PC-9 (cell line): Measurements from ENCODE around the gene STXBP2. TPM values are rescaled to one million over a fixed set of nuclear protein-coding genes. Genes with fewer than 3 reads are reported as not detected.

Experiments
- BruUV-seq: library from RNA; stranded (reverse); fragments of 400-500 nt; replicated peaks from 2 replicates; lab custom pipeline; 2021; lab: Mats Ljungman, UMichigan
- CTCF ChIA-PET: fragments of 300-600 bp; sonication (Branson Sonifier 250); formaldehyde crosslinking; loops from one replicate; lab custom pipeline; 2022; ENCODE audit warnings: antibody characterized with exemption; lab: Charles Lee
- POLR2A ChIA-PET: fragments of 300-600 bp; sonication (Branson Sonifier 250); formaldehyde crosslinking; loops from one replicate; lab custom pipeline; 2022; ENCODE audit warnings: antibody characterized with exemption; ENCODE audit not compliant: unreplicated experiment; lab: Charles Lee
- DNase-seq, 2 experiments: peaks; one replicate each; pipeline versions ENCODE4 v3.0.0 to v3.0.0-alpha.2; 2015 to 2022; ENCODE audit warnings: mixed read lengths in 1 of 2
- H2AFZ ChIP-seq: fragments of 200-600 bp; sonication (generic); 2 replicates; pipeline ENCODE4 v1.8.1; 2017; ENCODE audit warnings: antibody characterized with exemption
- H3F3A ChIP-seq: fragments of 200-600 bp; sonication (generic); 2 replicates; pipeline ENCODE4 v1.8.1; 2017; ENCODE audit warnings: antibody characterized with exemption, mild to moderate bottlenecking, low read depth; ENCODE audit not compliant: insufficient read depth
- H3K27ac ChIP-seq: fragments of 200-600 bp; sonication (generic); 2 replicates; pipeline ENCODE4 v1.6.1; 2016; ENCODE audit warnings: mixed run types
- H3K27me3 ChIP-seq: fragments of 200-600 bp; sonication (generic); 2 replicates; pipeline ENCODE4 v1.6.1; 2016; ENCODE audit warnings: low read depth, mixed run types; ENCODE audit not compliant: insufficient read depth
- H3K36me3 ChIP-seq: fragments of 200-600 bp; sonication (generic); 2 replicates; pipeline ENCODE4 v1.6.1; 2016; ENCODE audit warnings: low read depth, mixed run types
- H3K4me1 ChIP-seq: fragments of 200-600 bp; sonication (generic); replicated peaks from 2 replicates; pipeline ENCODE4 v1.6.1; 2016; ENCODE audit warnings: mixed run types; ENCODE audit not compliant: insufficient read depth
- H3K4me2 ChIP-seq: fragments of 200-600 bp; sonication (generic); 2 replicates; pipeline ENCODE4 v1.6.1; 2017; ENCODE audit warnings: mixed run types
- H3K4me3 ChIP-seq: fragments of 200-600 bp; sonication (generic); 2 replicates; pipeline ENCODE4 v1.6.1; 2016; ENCODE audit warnings: mixed run types
- H3K79me2 ChIP-seq: fragments of 200-600 bp; sonication (generic); 2 replicates; pipeline ENCODE4 v1.6.1; 2017; ENCODE audit warnings: low read depth, mixed run types
- H3K9me2 ChIP-seq: fragments of 200-600 bp; sonication (generic); 2 replicates; pipeline ENCODE4 v1.8.1; 2017; ENCODE audit warnings: mild to moderate bottlenecking; ENCODE audit not compliant: insufficient read depth
- H3K9me3 ChIP-seq: fragments of 200-600 bp; sonication (generic); 2 replicates; pipeline ENCODE4 v1.8.1; 2016; ENCODE audit warnings: low read depth; ENCODE audit not compliant: insufficient read depth
- H4K20me1 ChIP-seq: fragments of 200-600 bp; sonication (generic); 2 replicates; pipeline ENCODE4 v1.8.1; 2017; ENCODE audit not compliant: insufficient read depth
- EZH2 ChIP-seq: fragments of 200-600 bp; sonication (generic); IDR thresholded peaks from 2 replicates; pipeline ENCODE4 v1.8.0; 2017; ENCODE audit warnings: antibody characterized with exemption, low read depth
- intact Hi-C: fragments of 100-400 bp; cut with micrococcal nuclease; formaldehyde crosslinking; loops from one replicate; pipeline ENCODE4 v1.10.0; 2022; ENCODE audit not compliant: unreplicated experiment
- total RNA-seq: library from RNA; stranded (reverse); gene quantifications from 2 replicates; pipeline ENCODE4 v1.2.3, GENCODE V29; 2021
- TF ChIP-seq, protein P1 (sequence below): fragments of 200-600 bp; sonication (generic); conservative IDR thresholded peaks from 2 replicates; pipeline ENCODE4 v1.6.1; 2017; ENCODE audit warnings: mixed run types, antibody characterized with exemption, mild to moderate bottlenecking, moderate library complexity

Gene STXBP2
- total RNA-seq, 1 experiment from 2014 or later, result 148 TPM

DNA sequence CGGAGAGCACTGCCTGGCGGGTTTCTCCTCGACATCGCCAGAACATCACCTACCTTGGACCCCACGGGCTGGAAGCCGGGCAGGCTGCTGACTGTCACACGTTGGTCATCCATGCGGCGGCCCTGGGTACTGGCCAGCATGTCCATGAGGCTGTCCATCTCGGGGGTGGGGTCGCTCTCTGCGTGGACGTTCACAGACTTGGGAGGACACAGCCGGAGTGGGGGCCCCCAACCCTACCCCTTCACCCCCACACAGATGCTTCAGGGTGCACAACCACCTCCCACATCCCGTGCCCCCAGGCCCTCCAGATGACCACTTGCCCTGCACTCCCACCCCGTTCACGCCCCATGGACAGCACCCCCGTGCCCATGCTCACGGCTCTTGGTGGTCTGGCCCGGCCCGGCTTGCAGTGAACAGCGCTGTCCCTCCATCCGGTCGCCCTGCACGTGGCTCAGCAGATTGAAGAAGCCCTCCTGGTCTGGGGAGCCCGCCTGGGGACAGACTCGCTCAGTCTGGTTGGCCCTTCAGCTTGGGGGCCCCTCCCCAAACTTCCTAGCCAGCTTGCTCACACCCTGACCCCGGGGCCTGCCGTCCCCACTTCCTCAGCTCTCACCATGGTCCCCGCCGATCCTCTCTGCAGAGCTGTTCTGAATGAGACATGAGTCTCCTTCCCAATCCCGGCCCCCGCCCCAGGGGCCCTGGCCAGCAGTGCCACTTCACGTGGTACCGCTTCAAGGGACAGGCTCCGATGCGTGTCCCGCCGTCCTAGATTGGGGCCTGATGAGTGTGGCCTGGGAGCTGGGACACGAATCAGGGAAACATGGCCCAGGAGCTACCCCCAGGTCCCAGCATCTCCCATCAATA lies 4.3 kb upstream of the STXBP2 start:
- no peak overlapping the region for H3K4me2 ChIP-seq

DNA sequence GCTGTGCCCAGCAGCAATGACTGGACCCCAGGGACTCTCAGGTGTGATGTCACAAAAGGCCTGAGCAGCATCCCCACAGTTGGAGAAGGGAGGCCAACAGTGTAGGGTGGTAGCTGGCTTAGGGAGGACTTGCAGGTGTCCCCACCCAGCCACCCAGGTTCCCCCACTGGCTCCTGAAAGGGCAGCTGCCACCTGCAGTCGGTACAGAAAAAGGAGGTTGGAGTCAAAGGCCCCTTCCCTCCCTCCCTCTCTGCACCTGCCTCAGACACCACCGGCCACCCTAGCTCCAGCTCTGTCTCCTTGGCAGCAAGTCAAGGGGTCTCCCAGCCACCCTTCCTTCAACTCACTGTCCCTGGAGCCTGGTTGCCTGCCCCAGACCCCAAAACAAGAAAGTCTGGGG lies 3.2 kb upstream of the STXBP2 start, which contains the start of gene PCP2:
TSS of gene PCP2 (minus strand) at position 22 of the 400 bp plus-strand sequence. CDS start 262 bp downstream, outside the sequence.
- Histone ChIP-seq H2AFZ (no peak within 1 kb of the TSS), H3F3A (peaks cover 21% of the 10 kb centered on the region), H3K79me2 (peaks cover 48% of the 10 kb centered on the region), H3K4me2 (no peak within 1 kb of the TSS), H3K4me3 (no peak within 1 kb of the TSS), H3K27ac (no peak within 1 kb of the TSS), H3K9me2 (no peaks in the 10 kb centered on the region), H3K27me3 (no peaks in the 10 kb centered on the region), H3K36me3 (no peaks in the 10 kb centered on the region), H3K4me1 (peaks cover 20% of the 10 kb centered on the region), H4K20me1 (peaks cover under 1% of the 10 kb centered on the region; the same call in 1 of the 2 replicates), H3K9me3 (no peaks in the 10 kb centered on the region)
- POLR2A ChIA-PET, result interaction anchor here (0.6 kb wide), 1 partner anchor 173 kb away, joined by 5 read pairs; no protein-coding TSS in a partner anchor
- DNase-seq, result no peak
- TF ChIP-seq, protein P1, sequence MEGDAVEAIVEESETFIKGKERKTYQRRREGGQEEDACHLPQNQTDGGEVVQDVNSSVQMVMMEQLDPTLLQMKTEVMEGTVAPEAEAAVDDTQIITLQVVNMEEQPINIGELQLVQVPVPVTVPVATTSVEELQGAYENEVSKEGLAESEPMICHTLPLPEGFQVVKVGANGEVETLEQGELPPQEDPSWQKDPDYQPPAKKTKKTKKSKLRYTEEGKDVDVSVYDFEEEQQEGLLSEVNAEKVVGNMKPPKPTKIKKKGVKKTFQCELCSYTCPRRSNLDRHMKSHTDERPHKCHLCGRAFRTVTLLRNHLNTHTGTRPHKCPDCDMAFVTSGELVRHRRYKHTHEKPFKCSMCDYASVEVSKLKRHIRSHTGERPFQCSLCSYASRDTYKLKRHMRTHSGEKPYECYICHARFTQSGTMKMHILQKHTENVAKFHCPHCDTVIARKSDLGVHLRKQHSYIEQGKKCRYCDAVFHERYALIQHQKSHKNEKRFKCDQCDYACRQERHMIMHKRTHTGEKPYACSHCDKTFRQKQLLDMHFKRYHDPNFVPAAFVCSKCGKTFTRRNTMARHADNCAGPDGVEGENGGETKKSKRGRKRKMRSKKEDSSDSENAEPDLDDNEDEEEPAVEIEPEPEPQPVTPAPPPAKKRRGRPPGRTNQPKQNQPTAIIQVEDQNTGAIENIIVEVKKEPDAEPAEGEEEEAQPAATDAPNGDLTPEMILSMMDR, result no peak
- no peak for TF ChIP-seq EZH2
- BruUV-seq, result no TSS peak
- intact Hi-C loops, result no loop called here
- CTCF ChIA-PET, result no interaction called here

More for the DNA sequence above, 4.3 kb upstream of the STXBP2 start:
- Histone ChIP-seq H3K36me3 (no peaks in the 10 kb centered on the region), H2AFZ (no peak overlapping the region), H3F3A (peaks cover 12% of the 10 kb centered on the region; the same call in 1 of the 2 replicates), H3K9me3 (no peaks in the 10 kb centered on the region), H3K9me2 (no peaks in the 10 kb centered on the region), H3K4me1 (peaks cover 21% of the 10 kb centered on the region), H3K27ac (no peak overlapping the region), H3K27me3 (no peaks in the 10 kb centered on the region), H3K79me2 (peaks cover 48% of the 10 kb centered on the region), H3K4me3 (no peak overlapping the region), H4K20me1 (0 out of 2 replicates have a peak, but pooled peaks cover 3% of the 10 kb centered on the region)
- CTCF ChIA-PET, result no interaction called here
- intact Hi-C loops, result no loop called here
- BruUV-seq, result TSS peak; percentile 0
- TF ChIP-seq EZH2, result no peak
- DNase-seq, result no peak
- POLR2A ChIA-PET, result interaction anchor here (0.6 kb wide), 1 partner anchor 172 kb away, joined by 5 read pairs; no protein-coding TSS in a partner anchor

DNA sequence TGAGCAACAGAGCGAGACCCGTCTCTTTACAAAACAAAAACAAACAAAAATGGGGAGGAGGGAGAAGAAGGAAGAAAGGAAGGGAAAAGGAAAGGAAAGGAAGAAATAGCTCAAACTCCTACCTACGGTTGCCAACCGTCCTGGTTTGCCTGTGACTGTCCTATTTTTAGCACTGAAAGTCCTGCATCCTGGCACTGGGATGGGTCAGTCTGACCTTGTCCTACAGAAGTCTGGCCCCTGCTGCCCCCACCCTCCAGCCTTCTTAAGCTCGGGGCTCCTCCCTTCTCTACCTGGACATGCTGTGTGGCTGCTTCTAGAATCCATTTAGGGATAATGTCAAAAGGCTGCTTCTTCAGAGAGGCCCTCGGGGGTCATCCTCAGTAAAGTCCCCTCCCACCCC lies 1.2 kb upstream of the STXBP2 start:
- no peaks in the 10 kb centered on the region for H3K9me2 ChIP-seq
- no peaks in the 10 kb centered on the region for H3K36me3 ChIP-seq
- no peak for DNase-seq
- peaks cover 41% of the 10 kb centered on the region for H3F3A ChIP-seq
- H3K9me3 ChIP-seq, result no peaks in the 10 kb centered on the region; the same call in 1 of the 2 replicates
- H3K4me3 ChIP-seq, result no peak overlapping the region
- peaks cover 16% of the 10 kb centered on the region for H3K4me1 ChIP-seq
- H2AFZ ChIP-seq, result no peak overlapping the region
- peaks cover 43% of the 10 kb centered on the region for H3K79me2 ChIP-seq
- POLR2A ChIA-PET, result no interaction called here
- peaks cover 9% of the 10 kb centered on the region for H4K20me1 ChIP-seq
- intact Hi-C loops, result no loop called here
- CTCF ChIA-PET, result no interaction called here
- no peak for TF ChIP-seq EZH2
- TF ChIP-seq, protein P1, result no peak
- no peaks in the 10 kb centered on the region for H3K27me3 ChIP-seq
- H3K4me2 ChIP-seq, result no peak overlapping the region
- no peak overlapping the region for H3K27ac ChIP-seq
- BruUV-seq, result no TSS peak
